Left lung (tissue), 14 donors: ENCODE results near the gene PPID. TPM values are rescaled to one million over a fixed set of nuclear protein-coding genes. Genes with fewer than 3 reads are reported as not detected.

Source experiments
- ATAC-seq: fragments of 200-7000 bp; cut with Tn5 transposase; one replicate; pipeline ENCODE4 v1.9.1; 2020; ENCODE audit warnings: moderate library complexity
- DNase-seq, 4 donors: peaks; one replicate each; pipeline ENCODE4 v3.0.0-alpha.2; 2013 to 2020
- H3K27ac ChIP-seq, 2 donors: fragments of 200-600 bp; sonication (generic) in 1 of 2; one replicate each; pipeline versions ENCODE4 v1.5.0 to v1.8.0; 2020 to 2021
- H3K27me3 ChIP-seq, 2 donors: fragments of 200-600 bp; sonication (generic) in 1 of 2; one replicate each; pipeline versions ENCODE4 v1.5.0 to v1.8.0; 2020 to 2021
- H3K36me3 ChIP-seq, 2 donors: fragments of 200-600 bp; sonication (generic) in 1 of 2; one replicate each; pipeline versions ENCODE4 v1.5.0 to v1.8.0; 2020 to 2021
- H3K4me1 ChIP-seq, 2 donors: fragments of 200-600 bp; one replicate each; pipeline ENCODE4 v1.8.0; 2021
- H3K4me3 ChIP-seq, 2 donors: fragments of 200-600 bp; sonication (generic) in 1 of 2; one replicate each; pipeline versions ENCODE4 v1.5.0 to v1.8.0; 2020 to 2021; ENCODE audit warnings: mild to moderate bottlenecking in 1 of 2
- H3K9me3 ChIP-seq, 2 donors: fragments of 200-600 bp; sonication (generic) in 1 of 2; one replicate each; pipeline versions ENCODE4 v1.5.0 to v1.8.0; 2020 to 2021
- CTCF ChIP-seq, 2 donors: fragments of 200-600 bp; sonication (generic) in 1 of 2; IDR thresholded peaks; one replicate each; pipeline versions ENCODE4 v1.5.0 to v1.8.0; 2021; ENCODE audit warnings: antibody characterized with exemption in 2 of 2
- intact Hi-C, 2 donors: fragments of 100-400 bp; cut with DNase I; formaldehyde crosslinking; loops; one replicate each; pipeline versions ENCODE4 v1.11.2 to v1.14.2; 2022
- long read RNA-seq, 12 donors: library from polyadenylated mRNA in 2 of 12; unstranded in 2 of 12; transcript quantifications; one replicate each; pipeline ENCODE4 v2.0.0 and lab custom pipeline, GENCODE V29; 2019 to 2026
- polyA plus RNA-seq, 6 donors: library from polyadenylated mRNA; unstranded; fragments of 120-200 nt; gene quantifications; one replicate each; pipeline ENCODE4 v1.2.1, GENCODE V29; 2013; ENCODE audit not compliant: insufficient read length in 6 of 6
- total RNA-seq, 2 donors: library from RNA; stranded (reverse); fragmentation: NEBNext Ultra II Directional; extraction: Animal tissue kit (Norgen Biotek cat#: 25700); gene quantifications; one replicate each; pipeline ENCODE4 v1.2.1, GENCODE V29; 2021
- donor health status: DM: no; HTN: yes; CAD: no.
- donor health status: DM: no; HTN: no; CAD: no.

PPID gene
- 10 to 100 TPM; 24.2 to 24.3 TPM for total RNA-seq
- 10 to 100 TPM; 46.8 to 63.0 (median 57.7) TPM for polyA plus RNA-seq
- long read RNA-seq, donor 1, transcript PPID-201 (10 exons, 1,823 nt), result major isoform, 12 of 12 reads
- long read RNA-seq, donor 1, partial matches to known transcripts, result 0 of 12 reads
- long read RNA-seq, donor 1, other reads (novel, unspliced or antisense), result 0 of 12 reads
- long read RNA-seq, donor 2, transcript PPID-201 (10 exons, 1,823 nt), result major isoform, 17 of 34 reads
- long read RNA-seq, donor 2, partial matches to known transcripts, result 16 of 34 reads
- long read RNA-seq, donor 2, other reads (novel, unspliced or antisense), result 0 of 34 reads
- long read RNA-seq, donor 3, transcript PPID-201 (10 exons, 1,823 nt), result major isoform, 13 of 13 reads
- long read RNA-seq, donor 3, partial matches to known transcripts, result 0 of 13 reads
- long read RNA-seq, donor 3, other reads (novel, unspliced or antisense), result 0 of 13 reads
- long read RNA-seq, donor 4, transcript PPID-201 (10 exons, 1,823 nt), result major isoform, 12 of 18 reads
- long read RNA-seq, donor 4, partial matches to known transcripts, result 5 of 18 reads
- long read RNA-seq, donor 4, other reads (novel, unspliced or antisense), result 1 of 18 reads
- long read RNA-seq, donor 5, transcript PPID-201 (10 exons, 1,823 nt), result major isoform, 5 of 5 reads
- long read RNA-seq, donor 5, partial matches to known transcripts, result 0 of 5 reads
- long read RNA-seq, donor 5, other reads (novel, unspliced or antisense), result 0 of 5 reads
- long read RNA-seq, donor 6, partial matches to known transcripts, result 0 of 3 reads
- long read RNA-seq, donor 6, other reads (novel, unspliced or antisense), result 0 of 3 reads
- long read RNA-seq, donor 7, partial matches to known transcripts, result 0 of 4 reads
- long read RNA-seq, donor 7, other reads (novel, unspliced or antisense), result 0 of 4 reads
- long read RNA-seq, donor 8, transcript PPID-201 (10 exons, 1,823 nt), result major isoform, 6 of 6 reads
- long read RNA-seq, donor 8, partial matches to known transcripts, result 0 of 6 reads
- long read RNA-seq, donor 8, other reads (novel, unspliced or antisense), result 0 of 6 reads
- long read RNA-seq, donor 9, result 0 reads
- long read RNA-seq, donor 10, transcript PPID-201 (10 exons, 1,823 nt), result major isoform, 15 of 20 reads
- long read RNA-seq, donor 10, partial matches to known transcripts, result 2 of 20 reads
- long read RNA-seq, donor 10, other reads (novel, unspliced or antisense), result 3 of 20 reads
- long read RNA-seq, donor 11, transcript PPID-201 (10 exons, 1,823 nt), result major isoform, 15 of 15 reads
- long read RNA-seq, donor 11, partial matches to known transcripts, result 0 of 15 reads
- long read RNA-seq, donor 11, other reads (novel, unspliced or antisense), result 0 of 15 reads
- long read RNA-seq, donor 12, transcript PPID-201 (10 exons, 1,823 nt), result major isoform, 6 of 6 reads
- long read RNA-seq, donor 12, partial matches to known transcripts, result 0 of 6 reads
- long read RNA-seq, donor 12, other reads (novel, unspliced or antisense), result 0 of 6 reads

DNA sequence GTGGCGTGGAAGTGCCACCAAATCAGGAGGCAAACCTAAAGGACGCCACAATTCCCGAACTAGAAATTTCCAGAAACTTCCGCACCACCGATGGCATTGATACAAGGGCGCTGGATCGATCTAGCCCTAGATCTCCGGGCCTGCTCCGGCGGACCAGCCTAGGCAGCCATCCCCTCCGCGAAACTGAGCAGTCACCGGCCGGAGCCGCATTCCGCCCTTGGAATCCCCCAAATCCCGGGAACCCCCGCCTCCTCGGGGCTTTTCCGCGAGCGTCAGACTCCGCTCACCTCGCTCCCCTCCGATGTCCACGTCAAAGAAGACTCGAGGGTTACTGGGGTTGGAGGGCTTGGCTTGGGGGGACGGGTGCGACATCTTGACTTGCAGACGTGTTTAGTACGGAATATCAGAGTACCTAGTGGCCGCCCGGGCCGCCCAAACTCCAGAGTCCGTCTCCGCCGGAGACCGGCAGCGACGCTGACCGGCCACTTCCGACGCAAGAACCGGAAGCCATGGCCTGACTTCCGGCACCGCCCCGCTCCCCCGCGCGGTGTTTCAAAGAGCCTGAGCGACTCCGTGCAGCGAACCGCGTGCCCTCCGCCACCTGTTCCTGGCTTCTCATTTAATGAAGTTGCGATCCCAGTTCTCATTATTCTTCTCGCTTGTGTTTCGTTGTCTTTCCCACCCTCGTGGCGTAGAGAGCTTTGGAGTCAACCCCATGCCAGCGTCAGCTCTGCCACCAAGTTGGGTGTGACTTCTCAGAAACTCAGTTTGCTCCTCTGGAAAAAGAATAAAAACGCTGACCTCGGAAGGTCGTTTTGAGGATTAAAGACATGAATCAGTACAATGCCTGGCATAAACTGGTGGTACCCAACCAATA lies at the start of gene PPID:
PPID (minus strand) TSS at position 480 of the 877 bp plus-strand sequence; CDS start at position 372, 108 bp downstream.
- DNase-seq (peak; percentile 84 to 97 (median 88)), ATAC-seq (peak; percentile 99)
- Histone ChIP-seq H3K27me3 (no peaks in the 10 kb centered on the region), H3K27ac (peak within 1 kb of the TSS; percentile 91 to 97), H3K36me3 (peaks cover 0 to 29% of the 10 kb centered on the region in 2 donors), H3K4me3 (peak within 1 kb of the TSS; percentile 50 to 93), H3K9me3 (no peaks in the 10 kb centered on the region), H3K4me1 (peaks cover 0 to 22% of the 10 kb centered on the region in 2 donors)
- intact Hi-C loops, result no loop called here
- no peak for TF ChIP-seq CTCF (IDR thresholded peaks at IDR 0.05)

- H3K36me3 ChIP-seq, result no peaks in the 10 kb centered on the region
- peak overlapping the region; percentile 0 to 58 for H3K27ac ChIP-seq
- TF ChIP-seq CTCF (IDR thresholded peaks at IDR 0.05), result no peak
- peak overlapping the region in 1 of 2 donors; percentile 81 for H3K4me3 ChIP-seq
- H3K4me1 ChIP-seq, result peaks cover 11 to 84% of the 10 kb centered on the region in 2 donors
- intact Hi-C loops, result no loop called here
- DNase-seq, result no peak
- no peaks in the 10 kb centered on the region for H3K27me3 ChIP-seq
- ATAC-seq, result no peak
- no peaks in the 10 kb centered on the region for H3K9me3 ChIP-seq
These were observed 48.6 kb upstream of the PPID start for GRCh38 chr4:158771776-158772175.

DNA sequence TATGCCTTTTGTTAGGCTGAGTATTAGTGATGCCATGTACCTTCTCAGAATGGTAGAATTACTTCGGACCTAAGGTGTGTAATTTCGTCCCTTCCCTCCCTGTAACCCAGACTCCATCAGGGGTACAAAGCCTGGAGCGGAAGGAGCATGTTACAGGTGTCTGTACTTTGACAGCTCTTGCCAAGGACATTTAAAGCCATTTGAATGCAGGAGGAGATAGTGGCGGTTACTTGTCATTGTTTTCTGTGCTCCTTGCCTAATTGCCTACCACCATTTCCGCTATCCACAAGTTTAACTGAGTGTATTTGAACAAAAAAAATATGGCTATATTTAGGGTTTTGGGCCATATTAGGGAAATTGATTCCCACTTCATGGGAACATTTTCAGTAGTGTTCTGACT lies 47.5 kb upstream of the PPID start:
- ATAC-seq (no peak), DNase-seq (no peak)
- intact Hi-C loops, result no loop called here
- Histone ChIP-seq H3K4me1 (peaks cover 11 to 86% of the 10 kb centered on the region in 2 donors), H3K9me3 (no peaks in the 10 kb centered on the region), H3K4me3 (peak overlapping the region; percentile 66 to 81), H3K27me3 (no peaks in the 10 kb centered on the region), H3K36me3 (no peaks in the 10 kb centered on the region), H3K27ac (no peak overlapping the region)
- no peak for TF ChIP-seq CTCF (IDR thresholded peaks at IDR 0.05)

DNA sequence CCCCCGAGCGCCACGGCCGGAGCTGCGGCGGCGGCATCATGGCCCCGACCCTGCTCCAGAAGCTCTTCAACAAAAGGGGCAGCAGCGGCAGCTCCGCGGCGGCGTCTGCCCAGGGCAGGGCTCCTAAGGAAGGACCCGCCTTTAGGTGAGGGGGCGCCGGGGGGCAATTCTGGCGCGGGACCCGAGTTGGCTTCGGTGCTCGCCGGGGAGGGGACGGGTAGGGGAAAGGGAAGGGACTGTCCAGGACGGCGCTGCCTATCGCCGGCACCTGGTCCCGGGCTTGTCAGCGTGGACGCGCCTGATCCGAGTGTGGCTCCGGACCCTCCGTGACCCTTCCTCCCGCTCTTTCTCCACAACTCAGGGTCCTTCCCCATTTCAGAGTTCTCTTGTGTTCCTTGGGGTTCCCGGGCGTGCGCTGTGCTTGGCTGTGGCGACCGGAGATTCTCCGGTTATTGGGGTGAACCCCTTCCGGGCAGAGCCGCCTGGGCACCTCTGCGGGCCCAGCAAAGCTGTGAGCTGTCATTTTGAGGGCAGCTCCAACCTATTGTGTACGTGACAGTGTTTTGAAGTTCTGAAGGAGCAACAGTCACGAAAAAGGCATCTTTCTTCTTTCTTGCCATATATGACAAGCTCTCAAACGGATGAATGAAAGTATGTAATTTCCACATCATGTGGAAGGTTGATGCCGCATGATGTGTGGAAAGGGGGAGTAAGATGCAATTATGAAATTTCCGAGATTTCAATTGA lies 46.2 kb upstream of the PPID start:
- no peak for TF ChIP-seq CTCF (IDR thresholded peaks at IDR 0.05)
- H3K36me3 ChIP-seq, result no peaks in the 10 kb centered on the region
- ATAC-seq (peak; percentile 30), DNase-seq (peak in 3 of 4 donors; percentile 44 to 89 (median 48))
- no peaks in the 10 kb centered on the region for H3K9me3 ChIP-seq
- no peaks in the 10 kb centered on the region for H3K27me3 ChIP-seq
- peaks cover 0 to 73% of the 10 kb centered on the region in 2 donors for H3K4me1 ChIP-seq
- intact Hi-C loops, result no loop called here
- peak overlapping the region; percentile 66 to 81 for H3K4me3 ChIP-seq
- peak overlapping the region; percentile 87 to 89 for H3K27ac ChIP-seq
